ENCODE measurements around the gene MAPK12. TPM values are rescaled to one million over a fixed set of nuclear protein-coding genes. Genes with fewer than 3 reads are reported as not detected.
"Not testable (repeated sequence)": the region's sequence is repeated elsewhere in the genome, so short reads cannot be mapped to it uniquely, and the experiment has no call there.

Gene MAPK12
- total and polyA plus RNA-seq, 2 donors from 2014 or later, result 13.4 to 15.9 TPM

DNA sequence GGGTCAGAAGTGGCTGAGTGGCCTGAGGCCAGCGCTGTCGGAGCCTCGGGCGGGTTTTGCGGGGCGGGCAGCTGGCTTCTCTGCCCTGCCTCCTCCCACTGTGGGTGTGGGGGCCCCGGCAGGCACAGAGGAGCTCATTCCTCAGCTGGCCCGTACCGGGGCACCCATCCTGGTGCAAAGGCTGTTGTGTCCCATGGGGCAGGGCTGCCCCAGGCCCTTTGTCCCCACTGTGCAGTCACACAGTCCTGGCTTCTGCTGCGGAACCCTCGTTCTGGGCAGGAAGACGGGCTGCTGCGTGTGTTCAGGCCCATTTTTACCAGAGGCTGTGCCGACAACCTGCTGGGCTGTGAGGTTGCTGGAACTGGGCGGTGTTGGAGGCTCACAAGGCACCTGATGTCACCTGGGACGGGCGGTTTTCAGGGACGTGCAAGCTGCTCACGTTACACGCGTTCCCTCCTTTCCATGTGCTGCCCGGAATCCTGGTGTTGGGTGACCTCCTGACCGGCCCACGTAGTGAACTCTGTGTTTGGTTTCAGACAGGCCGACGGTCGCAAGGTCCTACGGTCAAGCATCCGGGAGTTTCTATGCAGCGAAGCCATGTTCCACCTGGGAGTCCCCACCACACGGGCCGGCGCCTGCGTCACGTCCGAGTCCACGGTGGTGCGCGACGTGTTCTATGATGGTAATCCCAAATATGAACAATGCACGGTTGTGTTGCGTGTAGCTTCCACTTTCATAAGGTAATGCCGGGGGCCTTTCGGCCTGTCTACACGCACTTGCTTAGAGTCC, 55.5 kb downstream of the MAPK12 start:
- Histone ChIP-seq H3K27me3 (ENCODE audit: control insufficient read depth, insufficient read depth, low read length) (no peaks in the 10 kb centered on the region), H3K4me1 (ENCODE audit: control insufficient read depth in 2 of 3, insufficient read depth in 2 of 3, low read depth in 1 of 3, low read length in 3 of 3) (peaks cover 0 to 24% (median 15%) of the 10 kb centered on the region in 3 donors), H3K9me3 (ENCODE audit: control insufficient read depth in 2 of 3, insufficient read depth in 1 of 3, low read length in 3 of 3) (no peaks in the 10 kb centered on the region), H3K27ac (ENCODE audit: low read depth in 2 of 2, low read length in 2 of 2) (no peak overlapping the region), H3K9ac (ENCODE audit: low read length in 3 of 3) (no peak overlapping the region), H3K4me3 (ENCODE audit: low read length in 3 of 3) (no peak overlapping the region), H3K36me3 (ENCODE audit: control insufficient read depth in 2 of 3, insufficient read depth in 3 of 3, low read length in 3 of 3) (peaks cover 0 to 19% (median 8%) of the 10 kb centered on the region in 3 donors)
- peak in 1 of 5 donors; percentile 74 for DNase-seq
- TF ChIP-seq CTCF (IDR thresholded peaks at IDR 0.05; ENCODE audit: borderline replicate concordance, extremely low read depth, insufficient read depth), result no peak
- FAIRE-seq, result no peak
- intact Hi-C loops (cut with DNase I), result no loop called here

- intact Hi-C loops (cut with DNase I); FAIRE-seq; H3K27ac ChIP-seq (ENCODE audit: low read depth in 2 of 2, low read length in 2 of 2); H3K4me3 ChIP-seq (ENCODE audit: low read length in 3 of 3); H3K27me3 ChIP-seq (ENCODE audit: control insufficient read depth, insufficient read depth, low read length); H3K9me3 ChIP-seq (ENCODE audit: control insufficient read depth in 2 of 3, insufficient read depth in 1 of 3, low read length in 3 of 3); H3K9ac ChIP-seq (ENCODE audit: low read length in 3 of 3): not testable (repeated sequence)
- H3K4me1 ChIP-seq (ENCODE audit: control insufficient read depth in 2 of 3, insufficient read depth in 2 of 3, low read depth in 1 of 3, low read length in 3 of 3), result peaks cover 0 to 24% (median 15%) of the 10 kb centered on the region in 3 donors
- DNase-seq, result peak in 1 of 5 donors; percentile 50
- peaks cover 0 to 12% (median 5%) of the 10 kb centered on the region in 3 donors for H3K36me3 ChIP-seq (ENCODE audit: control insufficient read depth in 2 of 3, insufficient read depth in 3 of 3, low read length in 3 of 3)
Measured at GRCh38 chr22:50204998-50205397, 56.5 kb downstream of the MAPK12 start.

GRCh38 chr22:50204571-50204970, 56.9 kb downstream of the MAPK12 start:
- Histone ChIP-seq H3K9me3 (ENCODE audit: control insufficient read depth in 2 of 3, insufficient read depth in 1 of 3, low read length in 3 of 3) (no peaks in the 10 kb centered on the region), H3K27ac (ENCODE audit: low read depth in 2 of 2, low read length in 2 of 2) (no peak overlapping the region), H3K4me1 (ENCODE audit: control insufficient read depth in 2 of 3, insufficient read depth in 2 of 3, low read depth in 1 of 3, low read length in 3 of 3) (peaks cover 0 to 24% (median 18%) of the 10 kb centered on the region in 3 donors), H3K36me3 (ENCODE audit: control insufficient read depth in 2 of 3, insufficient read depth in 3 of 3, low read length in 3 of 3) (peaks cover 0 to 12% (median 5%) of the 10 kb centered on the region in 3 donors), H3K9ac (ENCODE audit: low read length in 3 of 3) (no peak overlapping the region), H3K27me3 (ENCODE audit: control insufficient read depth, insufficient read depth, low read length) (no peaks in the 10 kb centered on the region), H3K4me3 (ENCODE audit: low read length in 3 of 3) (no peak overlapping the region)
- FAIRE-seq (no peak), DNase-seq (no peak)
- no peak for TF ChIP-seq CTCF (IDR thresholded peaks at IDR 0.05; ENCODE audit: borderline replicate concordance, extremely low read depth, insufficient read depth)
- intact Hi-C loops (cut with DNase I), result no loop called here

- H3K27me3 ChIP-seq (ENCODE audit: control insufficient read depth, insufficient read depth, low read length), result no peaks in the 10 kb centered on the region
- peaks cover 0 to 24% (median 19%) of the 10 kb centered on the region in 3 donors for H3K4me1 ChIP-seq (ENCODE audit: control insufficient read depth in 2 of 3, insufficient read depth in 2 of 3, low read depth in 1 of 3, low read length in 3 of 3)
- no peak overlapping the region for H3K9ac ChIP-seq (ENCODE audit: low read length in 3 of 3)
- peaks cover 0 to 8% (median 5%) of the 10 kb centered on the region in 3 donors for H3K36me3 ChIP-seq (ENCODE audit: control insufficient read depth in 2 of 3, insufficient read depth in 3 of 3, low read length in 3 of 3)
- DNase-seq (no peak), FAIRE-seq (no peak)
- H3K27ac ChIP-seq (ENCODE audit: low read depth in 2 of 2, low read length in 2 of 2), result no peak overlapping the region
- intact Hi-C loops (cut with DNase I), result no loop called here
- H3K9me3 ChIP-seq (ENCODE audit: control insufficient read depth in 2 of 3, insufficient read depth in 1 of 3, low read length in 3 of 3), result no peaks in the 10 kb centered on the region
- no peak overlapping the region for H3K4me3 ChIP-seq (ENCODE audit: low read length in 3 of 3)
- no peak for TF ChIP-seq CTCF (IDR thresholded peaks at IDR 0.05; ENCODE audit: borderline replicate concordance, extremely low read depth, insufficient read depth)
Measured at GRCh38 chr22:50203288-50203687, 58.2 kb downstream of the MAPK12 start.
